SK-N-SH (cell line): ENCODE results near the gene NLK.
"Not testable (repeated sequence)": the region's sequence is repeated elsewhere in the genome, so short reads cannot be mapped to it uniquely, and the experiment has no call there.

Experiments used
- CHD2 ChIP-seq: fragments of 150-350 bp; IDR thresholded peaks from 2 replicates; pipeline ENCODE4 v1.6.1; 2018; ENCODE audit warnings: low read length; ENCODE audit not compliant: partially characterized antibody
- CTCF ChIP-seq: fragments of 200-600 bp; sonication (generic); IDR thresholded peaks from 2 replicates; pipeline ENCODE4 v1.6.1; 2017; ENCODE audit warnings: antibody characterized with exemption, mild to moderate bottlenecking, moderate library complexity
- EP300 ChIP-seq, 2 experiments: IDR thresholded peaks; 2 replicates each; pipeline versions ENCODE4 v1.4.0 to v1.6.1; 2012; ENCODE audit warnings: borderline replicate concordance in 1 of 2, low read depth in 1 of 2, low read length in 1 of 2
- POLR2AphosphoS5 ChIP-seq: IDR thresholded peaks from 2 replicates; pipeline ENCODE4 v1.6.1; 2012; ENCODE audit warnings: low read depth, low read length
- RXRA ChIP-seq: IDR thresholded peaks from 2 replicates; pipeline ENCODE4 v1.4.0; 2012; ENCODE audit warnings: low read depth, mild to moderate bottlenecking, borderline replicate concordance
- TAF1 ChIP-seq: IDR thresholded peaks from 2 replicates; pipeline ENCODE4 v1.6.1; 2012; ENCODE audit warnings: low read depth, mild to moderate bottlenecking, low read length, moderate library complexity, borderline replicate concordance
- TCF12 ChIP-seq: IDR thresholded peaks from 2 replicates; pipeline ENCODE4 v1.4.0; 2012
- YY1 ChIP-seq: IDR thresholded peaks from 2 replicates; pipeline ENCODE4 v1.4.0; 2012; ENCODE audit warnings: low read depth, mild to moderate bottlenecking
- TF ChIP-seq, protein P1 (sequence below): IDR thresholded peaks from 2 replicates; pipeline ENCODE4 v1.4.0; 2012; ENCODE audit warnings: low read depth, borderline replicate concordance

GRCh38 chr17:28007925-28008324 lies 34.6 kb upstream of the NLK start:
- not testable (repeated sequence) for TF ChIP-seq CTCF; RXRA; TAF1; TCF12; CHD2; EP300 (IDR thresholded peaks at IDR 0.05; ENCODE audit: borderline replicate concordance in 1 of 2, low read depth in 1 of 2, low read length in 1 of 2); YY1; POLR2AphosphoS5
- TF ChIP-seq, protein P1, sequence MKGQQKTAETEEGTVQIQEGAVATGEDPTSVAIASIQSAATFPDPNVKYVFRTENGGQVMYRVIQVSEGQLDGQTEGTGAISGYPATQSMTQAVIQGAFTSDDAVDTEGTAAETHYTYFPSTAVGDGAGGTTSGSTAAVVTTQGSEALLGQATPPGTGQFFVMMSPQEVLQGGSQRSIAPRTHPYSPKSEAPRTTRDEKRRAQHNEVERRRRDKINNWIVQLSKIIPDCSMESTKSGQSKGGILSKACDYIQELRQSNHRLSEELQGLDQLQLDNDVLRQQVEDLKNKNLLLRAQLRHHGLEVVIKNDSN = not testable (repeated sequence)
